Activated gamma-delta T cell treated with Interleukin-2 at 50 U/mL for 16 hours (primary cell): ENCODE data around the gene ARMS2.

Experiments
- DNase-seq: peaks from one replicate; pipeline ENCODE4 v3.0.0-alpha.2; 2020

Gene ARMS2

GRCh38 chr10:122495406-122496340 is 41.2 kb downstream of the ARMS2 start:
- DNase-seq: no peak

- no peak for DNase-seq
Observed at GRCh38 chr10:122497241-122497640, 42.8 kb downstream of the ARMS2 start.

- DNase-seq: no peak
Observed at GRCh38 chr10:122498521-122498920, 44.1 kb downstream of the ARMS2 start.

- DNase-seq: no peak
Observed at GRCh38 chr10:122499012-122499411, 44.6 kb downstream of the ARMS2 start.

- no peak for DNase-seq
Observed at GRCh38 chr10:122499491-122499941, 45.1 kb downstream of the ARMS2 start.

GRCh38 chr10:122500194-122500593 is 45.7 kb downstream of the ARMS2 start:
- DNase-seq: no peak

- no peak for DNase-seq
Observed at GRCh38 chr10:122500726-122501125, 46.3 kb downstream of the ARMS2 start.

GRCh38 chr10:122503012-122503411 is 48.6 kb downstream of the ARMS2 start:
- no peak for DNase-seq

- no peak for DNase-seq
Observed at GRCh38 chr10:122503886-122504609, 49.6 kb downstream of the ARMS2 start.

GRCh38 chr10:122504610-122504950 is 50.1 kb downstream of the ARMS2 start:
- no peak for DNase-seq

- DNase-seq: no peak
Observed at GRCh38 chr10:122505011-122505410, 50.6 kb downstream of the ARMS2 start.

GRCh38 chr10:122505885-122506645 is 51.6 kb downstream of the ARMS2 start:
- no peak for DNase-seq
